OCI-LY7 (cell line): ENCODE results near the gene DNAL1. TPM values are rescaled to one million over a fixed set of nuclear protein-coding genes. Genes with fewer than 3 reads are reported as not detected.

ENCODE experiments used
- BruUV-seq: library from RNA; stranded (reverse); fragments of 400-500 nt; replicated peaks from 2 replicates; lab custom pipeline; 2021; lab: Mats Ljungman, UMichigan
- CTCF ChIA-PET: fragments of 300-600 bp; sonication (Branson Sonifier 250); formaldehyde crosslinking; loops from one replicate; lab custom pipeline; 2022; ENCODE audit warnings: antibody characterized with exemption; ENCODE audit not compliant: unreplicated experiment; lab: Charles Lee
- POLR2A ChIA-PET: fragments of 300-600 bp; sonication (Branson Sonifier 250); formaldehyde crosslinking; loops from one replicate; lab custom pipeline; 2022; ENCODE audit warnings: antibody characterized with exemption; lab: Charles Lee
- DNase-seq: peaks from one replicate; pipeline ENCODE4 v3.0.0-alpha.2; 2015; ENCODE audit warnings: low spot score
- H2AFZ ChIP-seq: fragments of 200-600 bp; sonication (generic), shearing (Covaris generic); 2 replicates; pipeline ENCODE4 v1.6.1; 2014; ENCODE audit warnings: mild to moderate bottlenecking, antibody characterized with exemption, low read length, moderate library complexity
- H3K27ac ChIP-seq: fragments of 200-600 bp; sonication (generic); 2 replicates; pipeline ENCODE4 v1.5.1; 2014; ENCODE audit warnings: mixed run types, low read depth, mild to moderate bottlenecking, moderate library complexity, low read length, inconsistent platforms; ENCODE audit not compliant: poor library complexity, severe bottlenecking
- H3K36me3 ChIP-seq: fragments of 200-600 bp; sonication (generic); 2 replicates; pipeline ENCODE4 v1.6.1; 2014; ENCODE audit warnings: mild to moderate bottlenecking, antibody characterized with exemption, low read length, moderate library complexity, mixed read lengths; ENCODE audit not compliant: insufficient read depth
- H3K4me1 ChIP-seq: fragments of 200-600 bp; sonication (generic); 2 replicates; pipeline ENCODE4 v1.5.1; 2014; ENCODE audit warnings: mild to moderate bottlenecking, low read length; ENCODE audit not compliant: insufficient read depth, poor library complexity, severe bottlenecking
- H3K4me2 ChIP-seq: fragments of 200-600 bp; sonication (generic); 2 replicates; pipeline ENCODE4 v1.6.1; 2014; ENCODE audit warnings: mild to moderate bottlenecking, low read length
- H3K4me3 ChIP-seq: fragments of 200-600 bp; sonication (generic); 2 replicates; pipeline ENCODE4 v1.5.1; 2014; ENCODE audit warnings: mild to moderate bottlenecking, low read depth, low read length; ENCODE audit not compliant: poor library complexity, severe bottlenecking
- H3K79me2 ChIP-seq: fragments of 200-600 bp; sonication (generic); 2 replicates; pipeline ENCODE4 v1.6.1; 2016; ENCODE audit warnings: low read depth, mild to moderate bottlenecking, low read length, moderate library complexity, mixed read lengths; ENCODE audit not compliant: insufficient read depth
- H3K9me2 ChIP-seq: fragments of 200-600 bp; sonication (generic); 2 replicates; pipeline ENCODE4 v1.6.1; 2016; ENCODE audit warnings: mild to moderate bottlenecking, low read length, mixed read lengths; ENCODE audit not compliant: insufficient read depth
- H3K9me3 ChIP-seq: fragments of 200-600 bp; sonication (generic); 2 replicates; pipeline ENCODE4 v1.6.1; 2014; ENCODE audit warnings: mild to moderate bottlenecking, mixed run types, low read length, mixed read lengths
- H4K20me1 ChIP-seq: fragments of 200-600 bp; sonication (generic); 2 replicates; pipeline ENCODE4 v1.6.1; 2014; ENCODE audit warnings: mild to moderate bottlenecking, antibody characterized with exemption, low read length, moderate library complexity, mixed read lengths; ENCODE audit not compliant: insufficient read depth
- EZH2phosphoT487 ChIP-seq: fragments of 200-600 bp; sonication (generic); IDR thresholded peaks from 2 replicates; pipeline ENCODE4 v1.6.1; 2018; ENCODE audit warnings: low read depth, borderline replicate concordance, mild to moderate bottlenecking, mixed run types, antibody characterized with exemption, low read length, moderate library complexity, mixed read lengths
- intact Hi-C: fragments of 100-400 bp; cut with micrococcal nuclease; formaldehyde crosslinking; loops from one replicate; pipeline ENCODE4 v1.10.0; 2022; ENCODE audit not compliant: unreplicated experiment
- total RNA-seq, 2 experiments: library from RNA; depleted of rRNA in 1 of 2; stranded (reverse); fragments of >200 nt in 1 of 2; shearing (Covaris generic) in 1 of 2; gene quantifications; 2 replicates each; pipeline ENCODE4 v1.2.3, GENCODE V29; 2014 to 2022
- TF ChIP-seq, protein P1 (sequence below): fragments of 200-600 bp; sonication (generic); conservative IDR thresholded peaks from 2 replicates; pipeline ENCODE4 v1.5.1; 2014; ENCODE audit warnings: mild to moderate bottlenecking, antibody characterized with exemption, low read length, moderate library complexity, mixed read lengths

Gene DNAL1
- total RNA-seq, 2 experiments from 2014 or later = 5.6 to 7.5 TPM

DNA sequence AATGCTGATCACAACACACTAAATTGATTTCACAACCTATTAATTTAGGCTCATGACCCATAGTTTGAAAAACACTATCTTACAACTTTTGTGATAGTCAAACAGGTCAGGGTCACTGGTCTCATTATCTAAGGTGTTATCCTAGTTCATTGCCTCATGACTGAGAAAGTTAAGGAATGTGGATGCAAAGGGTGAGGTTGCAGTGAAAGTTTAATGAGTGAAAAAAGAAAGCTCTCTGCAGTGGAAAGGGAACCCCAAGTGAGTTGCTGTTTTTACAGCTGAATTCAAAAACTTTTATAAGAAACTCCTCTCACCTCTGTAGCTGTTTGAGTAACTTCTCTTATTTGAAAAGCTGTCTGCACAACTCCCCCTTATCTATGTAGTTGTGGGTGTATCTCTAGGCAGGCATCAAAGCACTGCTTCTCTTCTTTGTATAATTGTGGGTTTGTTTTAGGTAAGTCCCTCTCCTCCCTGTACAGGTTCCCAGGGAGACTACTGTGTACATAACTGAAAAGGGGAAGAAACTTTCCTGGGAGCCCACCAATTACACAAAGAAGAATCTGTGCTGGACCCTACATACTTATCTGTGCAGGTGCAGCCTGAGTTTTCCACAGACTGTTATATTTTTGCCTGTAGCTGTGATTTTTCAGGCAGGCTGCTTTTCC is 18.9 kb downstream of the DNAL1 start:
- H3K27ac ChIP-seq = no peak overlapping the region
- no peaks in the 10 kb centered on the region for H3K4me1 ChIP-seq
- H4K20me1 ChIP-seq = no peaks in the 10 kb centered on the region
- no peak for TF ChIP-seq EZH2phosphoT487
- TF ChIP-seq, protein P1, sequence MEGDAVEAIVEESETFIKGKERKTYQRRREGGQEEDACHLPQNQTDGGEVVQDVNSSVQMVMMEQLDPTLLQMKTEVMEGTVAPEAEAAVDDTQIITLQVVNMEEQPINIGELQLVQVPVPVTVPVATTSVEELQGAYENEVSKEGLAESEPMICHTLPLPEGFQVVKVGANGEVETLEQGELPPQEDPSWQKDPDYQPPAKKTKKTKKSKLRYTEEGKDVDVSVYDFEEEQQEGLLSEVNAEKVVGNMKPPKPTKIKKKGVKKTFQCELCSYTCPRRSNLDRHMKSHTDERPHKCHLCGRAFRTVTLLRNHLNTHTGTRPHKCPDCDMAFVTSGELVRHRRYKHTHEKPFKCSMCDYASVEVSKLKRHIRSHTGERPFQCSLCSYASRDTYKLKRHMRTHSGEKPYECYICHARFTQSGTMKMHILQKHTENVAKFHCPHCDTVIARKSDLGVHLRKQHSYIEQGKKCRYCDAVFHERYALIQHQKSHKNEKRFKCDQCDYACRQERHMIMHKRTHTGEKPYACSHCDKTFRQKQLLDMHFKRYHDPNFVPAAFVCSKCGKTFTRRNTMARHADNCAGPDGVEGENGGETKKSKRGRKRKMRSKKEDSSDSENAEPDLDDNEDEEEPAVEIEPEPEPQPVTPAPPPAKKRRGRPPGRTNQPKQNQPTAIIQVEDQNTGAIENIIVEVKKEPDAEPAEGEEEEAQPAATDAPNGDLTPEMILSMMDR = no peak
- CTCF ChIA-PET = no interaction called here
- no peak overlapping the region for H2AFZ ChIP-seq
- H3K36me3 ChIP-seq = no peaks in the 10 kb centered on the region
- no peaks in the 10 kb centered on the region for H3K9me3 ChIP-seq
- no peak for DNase-seq
- POLR2A ChIA-PET = interaction anchor here (0.6 to 0.9 kb wide), 2 partner anchors 27 to 510 kb away, joined by 3 to 4 read pairs; no protein-coding TSS in a partner anchor
- H3K4me3 ChIP-seq = no peak overlapping the region
- no peak overlapping the region for H3K4me2 ChIP-seq
- no peaks in the 10 kb centered on the region for H3K79me2 ChIP-seq
- BruUV-seq = no TSS peak
- H3K9me2 ChIP-seq = no peaks in the 10 kb centered on the region
- intact Hi-C loops = no loop called here

DNA sequence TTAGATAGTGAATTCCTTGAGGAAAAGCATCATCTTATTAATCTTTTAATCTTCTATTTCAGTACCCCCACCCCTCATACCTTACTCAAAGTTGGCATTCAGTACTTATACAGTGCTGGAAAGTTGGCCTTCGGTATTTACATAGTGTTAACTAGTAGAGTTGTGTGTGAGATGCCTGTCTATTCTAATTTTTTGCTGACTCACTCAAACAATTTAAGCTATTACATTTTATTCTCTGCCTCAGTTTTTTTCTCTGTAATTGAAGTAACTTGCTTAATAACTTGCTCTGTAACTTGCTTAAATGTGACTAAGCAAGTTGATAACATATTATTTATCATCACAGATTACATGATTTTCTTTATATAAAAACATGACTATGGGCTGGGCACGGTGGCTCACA is 20.3 kb downstream of the DNAL1 start:
- Histone ChIP-seq H3K4me3 (no peak overlapping the region), H3K4me1 (no peaks in the 10 kb centered on the region), H2AFZ (no peak overlapping the region), H3K4me2 (no peak overlapping the region), H3K9me3 (no peaks in the 10 kb centered on the region), H3K27ac (no peak overlapping the region), H3K79me2 (no peaks in the 10 kb centered on the region), H3K36me3 (no peaks in the 10 kb centered on the region), H4K20me1 (no peaks in the 10 kb centered on the region), H3K9me2 (no peaks in the 10 kb centered on the region)
- ChIA-PET POLR2A (interaction anchor here (0.6 to 1.4 kb wide), 2 partner anchors 12 to 14 kb away, joined by 3 to 4 read pairs; no protein-coding TSS in a partner anchor), CTCF (no interaction called here)
- no TSS peak for BruUV-seq
- intact Hi-C loops = no loop called here
- DNase-seq = no peak
- TF ChIP-seq, protein P1 = no peak
- no peak for TF ChIP-seq EZH2phosphoT487

DNA sequence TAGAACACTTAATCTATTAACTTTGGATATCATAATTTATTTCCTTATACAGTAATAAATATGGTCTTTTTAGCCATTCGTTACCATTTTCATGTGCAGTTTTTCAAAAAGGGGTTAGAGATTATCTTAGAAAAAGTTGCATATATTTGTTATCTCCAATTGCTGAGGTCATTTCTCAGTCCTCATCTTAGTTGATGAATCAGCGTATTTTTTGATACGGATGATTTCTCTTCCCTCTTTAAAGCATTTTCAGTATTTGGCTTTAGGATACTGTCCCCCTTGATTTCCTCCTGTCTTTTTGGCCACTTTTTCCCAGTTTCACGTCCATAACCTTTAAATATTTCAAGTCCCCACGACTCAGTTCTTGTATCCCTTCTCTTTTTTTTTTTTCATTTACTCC is 21.8 kb downstream of the DNAL1 start:
- TF ChIP-seq, protein P1 = no peak
- TF ChIP-seq EZH2phosphoT487 = no peak
- Histone ChIP-seq H3K9me2 (no peaks in the 10 kb centered on the region), H3K79me2 (no peaks in the 10 kb centered on the region), H3K4me2 (no peak overlapping the region), H4K20me1 (no peaks in the 10 kb centered on the region), H3K9me3 (no peaks in the 10 kb centered on the region), H3K4me3 (no peak overlapping the region), H3K36me3 (no peaks in the 10 kb centered on the region), H3K27ac (no peak overlapping the region), H3K4me1 (no peaks in the 10 kb centered on the region), H2AFZ (no peak overlapping the region)
- no peak for DNase-seq
- CTCF ChIA-PET = no interaction called here
- BruUV-seq = no TSS peak
- intact Hi-C loops = no loop called here
- POLR2A ChIA-PET = interaction anchor here (1.4 kb wide), 1 partner anchor 13 kb away, joined by 3 read pairs; no protein-coding TSS in a partner anchor
